Vagina (tissue), 2 donors: ENCODE measurements around the gene PSMA3.

ENCODE experiments used
- CTCF ChIP-seq, 3 experiments: fragments of 450-650 bp in 2 of 3; fragments of 200-600 bp in 1 of 3; sonication (generic) in 1 of 3; IDR thresholded peaks; one replicate each; pipeline ENCODE4 v1.5.1; 2017 to 2019; ENCODE audit warnings: antibody characterized with exemption in 3 of 3, mild to moderate bottlenecking in 2 of 3, moderate library complexity in 2 of 3
- POLR2A ChIP-seq, 2 donors: fragments of 450-650 bp; IDR thresholded peaks; one replicate each; pipeline ENCODE4 v1.6.1; 2017; ENCODE audit warnings: antibody characterized with exemption in 2 of 2, mild to moderate bottlenecking in 2 of 2, moderate library complexity in 2 of 2

- TF ChIP-seq CTCF (IDR thresholded peaks at IDR 0.05) (no peak), POLR2A (IDR thresholded peaks at IDR 0.05) (no peak)
Measured at GRCh38 chr14:58243790-58244555, 670 bp upstream of the PSMA3 start.
